Measurements from ENCODE around the gene CLEC16A. TPM values are rescaled to one million over a fixed set of nuclear protein-coding genes. Genes with fewer than 3 reads are reported as not detected.

CLEC16A gene
- total and polyA plus RNA-seq, 9 of the 15 experiments (the other 6 are each of a cell fraction or from before 2014, with no cell fraction given), result 1.00 to 22.3 (median 10.0) TPM

- TF ChIP-seq ZFP36 (IDR thresholded peaks at IDR 0.05; ENCODE audit: low read depth, low read length, partially characterized antibody) (peak; percentile 60), ZNF184 (CRISPR knock-in tag; IDR thresholded peaks at IDR 0.05) (no peak), MED1 (CRISPR knock-in tag; IDR thresholded peaks at IDR 0.05; ENCODE audit: borderline replicate concordance) (no peak), KDM5B (IDR thresholded peaks at IDR 0.05; ENCODE audit: insufficient replicate concordance, low read depth, low read length) (no peak), RB1 (IDR thresholded peaks at IDR 0.05; ENCODE audit: low read depth) (no peak), HDAC2 (IDR thresholded peaks at IDR 0.05) (peak; percentile 28; the same call in 1 of the 2 replicates), PTRF (tag; IDR thresholded peaks at IDR 0.05) (no peak), PHTF2 (CRISPR knock-in tag; IDR thresholded peaks at IDR 0.05) (no peak), FOXP1 (CRISPR knock-in tag; IDR thresholded peaks at IDR 0.05) (no peak), ADNP (tag; IDR thresholded peaks at IDR 0.05) (peak; percentile 66; the same call in 1 of the 2 replicates), SMARCA5 (IDR thresholded peaks at IDR 0.05) (peak; percentile 39; the same call in 1 of the 2 replicates), NONO (IDR thresholded peaks at IDR 0.05; ENCODE audit: low read depth in 2 of 2, low read length in 1 of 2) (no peak), ZNF140 (CRISPR knock-in tag; IDR thresholded peaks at IDR 0.05) (no peak), ZNF644 (tag; IDR thresholded peaks at IDR 0.05; ENCODE audit: low read depth) (no peak), CHD4 (IDR thresholded peaks at IDR 0.05; ENCODE audit: insufficient read depth, insufficient replicate concordance, low read depth, low read length, poor library complexity, severe bottlenecking) (peak; percentile 24), CGGBP1 (CRISPR knock-in tag; IDR thresholded peaks at IDR 0.05) (no peak), CC2D1A (IDR thresholded peaks at IDR 0.05) (no peak), LCOR (CRISPR knock-in tag; IDR thresholded peaks at IDR 0.05) (no peak), KLF13 (tag; IDR thresholded peaks at IDR 0.05; ENCODE audit: borderline replicate concordance, low read depth) (no peak), NUFIP1 (IDR thresholded peaks at IDR 0.05; ENCODE audit: partially characterized antibody) (no peak), TGIF2 (CRISPR knock-in tag; IDR thresholded peaks at IDR 0.05) (no peak), KDM2B (CRISPR knock-in tag; IDR thresholded peaks at IDR 0.05) (no peak), NFRKB (IDR thresholded peaks at IDR 0.05; ENCODE audit: low read depth) (no peak), ZBTB34 (CRISPR knock-in tag; IDR thresholded peaks at IDR 0.05) (no peak), E2F3 (CRISPR knock-in tag; IDR thresholded peaks at IDR 0.05) (no peak), ZNF23 (CRISPR knock-in tag; IDR thresholded peaks at IDR 0.05) (no peak), IRF1 (CRISPR knock-in tag; IDR thresholded peaks at IDR 0.05; ENCODE audit: borderline replicate concordance) (no peak)
Measured at GRCh38 chr16:10922328-10923145, 21.8 kb upstream of the CLEC16A start (continued).

Measured in K562 (cell line).